Activated CD4-positive, alpha-beta T cell treated with anti-CD3 and anti-CD28 coated beads, Interleukin-2, amount 50 U/mL, for 4 hours (primary cell): Measurements from ENCODE around the gene FLNA.
"Not testable (repeated sequence)": the region's sequence is repeated elsewhere in the genome, so short reads cannot be mapped to it uniquely, and the experiment has no call there.

Experiments
- DNase-seq, 2 experiments: peaks; one replicate each; pipeline ENCODE4 v3.0.0-alpha.2; 2020

Gene FLNA

DNA sequence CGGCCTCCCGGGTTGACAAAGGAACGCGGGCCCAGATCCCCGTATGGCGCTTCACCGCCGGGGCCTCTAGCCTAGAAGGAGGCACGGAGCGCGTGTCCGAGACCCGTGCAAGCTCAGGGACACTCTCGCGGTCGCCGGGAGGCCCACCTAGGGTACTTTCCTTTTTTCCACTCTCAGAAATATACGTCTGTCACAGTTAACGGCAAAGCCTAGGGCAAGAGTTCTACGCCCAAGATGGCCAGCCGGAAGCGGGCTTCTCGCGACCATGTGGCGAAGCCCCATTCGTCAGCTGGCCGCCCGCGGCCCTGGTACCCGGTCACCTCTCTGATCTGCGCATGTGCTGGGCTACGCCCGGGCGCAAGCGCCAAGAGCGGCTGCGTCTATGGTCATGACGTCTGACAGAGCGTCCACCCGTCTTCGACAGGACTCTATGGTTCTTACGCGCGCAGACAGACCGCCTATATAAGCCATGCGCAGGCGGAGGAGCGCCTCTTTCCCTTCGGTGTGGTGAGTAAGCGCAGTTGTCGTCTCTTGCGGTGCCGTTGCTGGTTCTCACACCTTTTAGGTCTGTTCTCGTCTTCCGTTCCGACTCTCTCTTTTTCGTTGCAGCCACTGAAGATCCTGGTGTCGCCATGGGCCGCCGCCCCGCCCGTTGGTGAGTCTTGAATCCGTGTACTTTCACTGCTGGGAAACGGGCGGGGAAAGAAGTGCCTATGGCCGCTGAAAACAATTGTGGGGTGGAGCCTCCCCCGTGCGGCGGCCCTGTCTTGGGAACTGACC, 23.6 kb upstream of the FLNA start, which contains the start of gene RPL10:
RPL10 (plus strand) TSS at position 490 of the 780 bp plus-strand sequence; CDS start at position 633, 143 bp downstream.
- peak; percentile 80 to 83 for DNase-seq

DNA sequence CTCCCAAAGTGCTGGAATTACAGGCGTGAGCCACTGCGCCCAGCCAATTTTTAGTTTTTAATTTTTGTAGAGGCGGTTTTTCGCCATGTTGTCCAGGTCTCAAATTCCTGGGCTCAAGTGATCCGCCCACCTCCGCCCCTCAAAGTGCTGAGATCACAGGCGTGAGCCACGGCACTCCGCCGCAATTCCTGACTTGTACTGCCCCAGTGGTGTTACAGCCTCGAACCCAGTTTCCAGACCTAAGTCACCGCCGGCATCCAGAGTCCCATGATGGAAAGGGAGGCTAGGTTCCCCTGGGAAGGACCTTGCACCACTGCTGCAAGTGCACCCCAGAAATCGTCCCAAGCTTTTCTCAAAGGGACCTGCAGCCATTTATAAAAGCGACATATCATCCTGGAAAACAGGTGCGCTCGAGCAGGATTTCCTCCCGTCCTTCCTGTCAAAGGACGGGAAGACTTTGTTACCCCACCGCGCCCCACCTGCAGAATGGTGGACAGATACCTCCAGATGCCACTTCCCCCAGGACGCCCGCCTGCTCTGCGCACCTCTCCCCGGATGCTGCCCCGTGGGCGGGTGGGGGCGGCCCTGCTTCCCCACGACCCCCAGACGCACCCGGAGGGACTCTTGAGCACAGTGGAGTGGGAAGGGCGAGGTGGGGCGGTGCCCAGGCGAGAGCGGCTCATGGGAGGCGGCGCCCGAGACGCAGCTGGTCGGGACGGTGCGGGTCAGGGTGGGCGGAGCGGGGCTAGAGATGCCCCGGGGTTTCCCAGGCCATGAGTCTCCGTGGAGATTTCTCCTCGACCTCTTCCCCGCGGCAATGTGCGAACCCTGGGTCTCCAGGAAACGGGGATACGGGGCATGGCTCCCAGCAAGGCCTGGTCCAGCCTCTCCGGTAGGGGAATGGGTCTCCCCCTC, 22.8 kb upstream of the FLNA start:
- DNase-seq: peak; percentile 41 to 46

DNA sequence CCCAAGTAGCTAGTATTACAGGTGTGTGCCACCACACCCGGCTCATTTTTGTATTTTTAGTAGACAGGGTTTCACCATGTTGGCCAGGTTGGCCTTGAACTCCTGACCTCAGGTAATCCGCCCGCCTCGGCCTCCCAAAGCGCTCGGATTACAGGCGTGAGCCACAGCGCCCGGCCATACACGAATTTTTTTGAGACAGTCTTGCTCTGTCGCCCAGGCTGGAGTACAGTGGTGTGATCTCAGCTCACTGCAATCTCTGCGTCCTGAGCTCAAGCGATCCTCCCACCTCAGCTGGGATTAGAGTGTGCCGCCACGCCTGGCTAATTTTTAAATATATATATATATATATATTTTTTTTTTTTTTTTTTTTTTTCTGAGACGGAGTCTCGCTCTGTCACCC, 21.9 kb upstream of the FLNA start:
- not testable (repeated sequence) for DNase-seq

DNA sequence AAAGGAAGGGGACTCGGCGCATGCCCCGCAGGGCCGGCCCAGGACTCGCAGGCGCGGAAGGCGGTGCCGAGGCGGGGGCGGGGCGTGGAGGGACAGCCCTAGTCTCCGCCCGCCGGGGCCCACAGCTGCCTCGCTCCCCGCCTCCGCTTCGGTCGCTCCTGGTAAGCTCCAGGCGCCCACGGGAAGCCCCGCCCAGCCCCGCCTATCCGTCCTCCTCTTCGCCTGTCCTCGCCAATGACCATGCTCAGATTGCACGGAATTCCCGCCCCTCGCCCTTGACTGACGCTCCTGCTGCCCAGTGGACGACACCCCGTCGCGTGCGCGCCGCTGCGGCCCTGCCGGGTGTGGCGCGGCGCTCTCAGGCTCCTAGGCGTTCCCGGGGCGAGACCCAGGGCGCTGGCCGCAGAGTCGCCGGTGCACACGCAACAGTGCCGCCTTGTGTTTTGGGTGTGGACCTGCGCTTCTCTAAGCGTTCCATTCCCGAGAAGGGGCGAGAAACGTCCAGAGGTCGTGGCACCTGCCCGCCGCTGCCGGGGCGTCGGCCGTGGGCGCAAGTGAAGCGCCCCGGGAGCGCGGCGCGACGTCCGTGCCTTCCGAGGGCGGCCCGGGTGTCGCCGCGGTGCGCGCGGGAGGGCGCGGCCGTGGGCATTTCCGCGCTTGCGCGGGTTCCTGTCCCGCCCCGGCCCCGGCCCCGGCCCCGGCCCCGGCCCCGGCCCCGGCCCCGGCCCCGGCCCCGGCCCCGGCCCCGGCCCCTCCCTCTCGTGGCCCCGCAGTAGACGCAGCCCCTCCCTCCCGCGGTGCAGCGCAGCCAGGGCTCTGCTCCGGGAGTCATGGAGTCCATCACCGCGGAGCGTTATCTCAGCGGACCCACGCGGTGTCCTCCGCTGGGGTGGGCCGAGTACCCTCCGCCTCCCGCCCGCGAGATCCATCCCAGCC, 15.6 kb upstream of the FLNA start:
- DNase-seq: not testable (repeated sequence)

DNA sequence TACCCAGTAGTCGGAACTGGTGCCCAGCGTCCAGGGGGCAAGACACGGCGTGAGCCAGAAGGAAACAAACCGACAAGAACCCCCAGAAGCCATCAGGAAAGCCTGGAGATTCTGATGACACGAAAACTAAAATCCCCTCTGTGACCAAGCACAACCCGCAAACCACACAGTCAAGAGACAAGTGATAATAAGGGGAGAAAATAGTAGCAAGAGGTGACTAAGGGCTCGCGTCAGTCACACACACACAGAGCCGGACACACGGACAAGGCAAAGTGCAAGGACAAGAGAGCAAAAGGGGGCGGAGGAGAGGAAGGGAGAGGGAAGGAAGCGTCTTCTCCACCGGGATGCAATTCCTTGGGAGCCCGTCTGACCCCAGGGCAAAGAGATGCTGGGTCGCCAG, 14.2 kb upstream of the FLNA start:
- not testable (repeated sequence) for DNase-seq

DNA sequence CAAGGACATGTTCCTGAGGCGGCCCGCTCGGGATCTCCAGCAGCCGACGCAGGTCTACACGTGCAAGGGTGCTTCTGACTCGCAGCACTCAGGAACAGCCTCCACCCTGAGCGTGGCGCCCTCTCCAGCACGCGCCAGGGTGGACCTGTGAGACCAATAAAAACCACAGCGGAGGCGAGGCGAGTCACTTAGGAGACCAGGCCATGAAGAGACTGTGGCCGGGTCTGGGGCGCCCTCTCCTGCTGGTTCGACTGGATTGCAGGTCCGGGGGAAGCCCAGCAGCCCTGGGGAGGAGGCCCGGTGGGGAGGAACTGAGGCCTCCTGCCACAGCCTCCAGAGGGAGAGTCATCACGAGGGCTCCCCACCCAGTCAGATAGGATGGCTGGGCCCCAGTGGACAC, 13.7 kb upstream of the FLNA start:
- not testable (repeated sequence) for DNase-seq

DNA sequence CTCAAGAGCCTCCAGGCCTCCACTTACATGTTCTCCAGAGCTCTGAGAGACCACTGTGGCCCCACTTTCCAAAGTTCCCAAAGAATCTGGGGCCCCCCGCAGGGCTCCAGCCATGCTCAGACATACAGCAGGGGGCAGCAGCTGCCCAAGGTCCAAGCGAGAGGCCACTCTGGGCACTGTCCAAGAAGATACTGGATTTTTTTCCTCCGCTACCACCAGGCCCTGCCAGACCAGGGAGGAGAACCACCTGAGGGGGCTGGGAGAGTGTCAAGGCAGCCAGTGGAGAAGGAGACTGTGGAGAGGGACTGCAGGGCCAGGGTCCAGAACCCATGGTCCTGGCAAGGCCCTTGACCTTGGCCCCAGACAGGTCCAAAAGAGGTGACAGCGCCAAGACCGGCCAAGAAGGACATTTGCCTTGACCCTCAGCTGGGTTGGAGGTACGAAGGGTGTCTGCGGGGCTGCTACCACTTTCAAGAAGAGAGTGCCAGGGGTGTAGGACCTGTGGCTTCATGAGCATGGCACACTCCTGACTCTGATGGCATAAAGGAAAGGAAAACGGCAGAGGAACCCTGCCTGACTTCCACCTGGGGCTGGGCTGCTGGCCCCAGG, 10.0 kb upstream of the FLNA start:
- DNase-seq: no peak

DNA sequence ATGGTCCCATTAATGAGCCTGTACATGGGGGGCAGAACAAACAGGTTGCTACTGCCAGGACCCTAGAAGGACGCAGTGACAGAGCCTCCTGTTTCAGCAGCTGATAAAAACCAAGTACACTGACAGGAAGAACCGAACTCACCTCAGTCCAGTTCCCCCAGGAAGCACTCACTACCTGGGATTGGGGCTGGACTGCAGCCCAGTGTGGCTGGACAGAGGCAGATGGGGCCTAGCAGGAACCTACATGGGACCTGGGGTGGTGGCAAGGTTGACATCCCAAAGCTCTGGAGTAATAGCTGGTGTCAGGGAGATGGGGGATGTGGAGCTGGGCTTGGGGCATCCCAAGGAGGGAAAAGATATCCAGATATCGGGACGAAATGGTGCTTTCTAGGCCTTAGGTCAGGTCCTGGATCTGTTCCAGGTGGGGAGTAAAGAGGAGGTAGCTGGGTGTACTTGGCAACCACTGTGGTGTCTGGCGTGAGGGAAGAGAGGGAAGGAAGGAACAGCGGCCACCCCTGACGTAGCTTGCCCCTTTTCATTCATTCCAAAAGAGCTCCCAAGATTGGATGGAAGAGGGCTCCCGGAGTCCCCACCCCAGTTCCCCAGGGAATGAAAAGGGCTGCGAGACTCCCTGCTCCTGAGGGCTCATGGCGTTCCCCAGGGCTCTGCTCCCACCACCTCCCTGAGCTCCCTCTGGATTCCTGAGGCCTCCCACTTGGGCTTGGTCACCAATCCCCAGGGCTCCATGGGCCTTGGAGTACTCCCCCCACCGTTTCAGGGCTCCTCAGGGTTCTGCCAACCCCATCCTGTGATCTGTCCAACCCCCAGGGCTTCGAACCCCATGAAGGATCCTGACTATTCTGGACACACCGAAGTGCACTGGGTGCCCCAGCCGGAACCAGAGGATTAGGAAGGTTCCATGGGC, 9.2 kb upstream of the FLNA start:
- no peak for DNase-seq

DNA sequence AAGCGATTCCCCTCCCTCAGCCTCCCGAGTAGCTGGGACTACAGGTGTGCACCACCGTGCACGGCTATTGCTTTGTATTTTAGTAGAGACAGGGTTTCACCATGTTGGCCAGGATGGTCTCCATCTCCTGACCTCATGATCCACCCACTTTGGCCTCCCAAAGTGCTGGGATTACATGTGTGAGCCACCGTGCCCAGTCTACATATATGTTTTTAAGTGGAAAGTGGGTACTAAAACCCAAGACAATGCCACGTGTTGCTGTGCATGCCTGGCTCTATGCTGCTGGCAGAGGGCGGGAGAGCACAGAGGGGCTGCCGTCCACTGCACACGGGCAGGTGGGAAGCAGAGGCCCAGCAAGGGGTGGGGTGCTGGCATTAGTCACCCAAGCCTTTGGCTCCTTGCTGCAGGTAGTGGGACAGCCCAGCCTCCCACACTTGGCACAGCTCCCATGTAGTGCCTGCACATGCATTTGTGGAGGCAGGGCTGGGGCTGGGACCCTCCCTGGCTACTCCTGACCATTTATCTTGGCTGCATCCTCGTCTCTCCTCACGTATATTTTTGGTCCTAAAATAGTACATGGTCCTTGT, 8.1 kb upstream of the FLNA start:
- no peak for DNase-seq

DNA sequence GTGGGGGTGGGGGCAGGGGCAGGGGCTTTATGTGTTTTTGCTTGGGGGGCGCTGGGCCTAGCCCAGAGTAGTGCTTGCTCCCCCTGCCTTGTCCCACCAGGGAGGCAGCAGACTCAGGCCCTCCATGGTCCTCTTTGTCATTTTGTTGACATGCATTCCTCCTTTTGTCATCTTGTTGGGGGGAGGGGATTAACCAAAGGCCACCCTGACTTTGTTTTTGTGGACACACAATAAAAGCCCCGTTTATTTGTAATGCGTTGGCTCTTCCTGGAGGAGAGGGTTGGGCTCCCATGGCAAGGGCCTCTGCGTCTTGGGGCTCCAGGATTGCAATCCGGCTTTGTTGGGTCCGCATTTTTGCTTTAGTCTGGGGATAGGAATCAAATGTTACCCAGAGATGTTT, 6.8 kb upstream of the FLNA start:
- DNase-seq: no peak

DNA sequence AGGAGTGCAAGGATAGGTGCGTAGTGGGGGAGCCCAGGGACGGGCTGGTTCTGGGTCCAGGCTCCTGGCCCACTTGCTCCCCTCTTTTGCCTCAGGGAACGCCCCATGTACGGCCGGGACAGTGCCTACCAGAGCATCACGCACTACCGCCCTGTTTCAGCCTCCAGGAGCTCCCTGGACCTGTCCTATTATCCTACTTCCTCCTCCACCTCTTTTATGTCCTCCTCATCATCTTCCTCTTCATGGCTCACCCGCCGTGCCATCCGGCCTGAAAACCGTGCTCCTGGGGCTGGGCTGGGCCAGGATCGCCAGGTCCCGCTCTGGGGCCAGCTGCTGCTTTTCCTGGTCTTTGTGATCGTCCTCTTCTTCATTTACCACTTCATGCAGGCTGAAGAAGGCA, 6.4 kb upstream of the FLNA start:
- no peak for DNase-seq

DNA sequence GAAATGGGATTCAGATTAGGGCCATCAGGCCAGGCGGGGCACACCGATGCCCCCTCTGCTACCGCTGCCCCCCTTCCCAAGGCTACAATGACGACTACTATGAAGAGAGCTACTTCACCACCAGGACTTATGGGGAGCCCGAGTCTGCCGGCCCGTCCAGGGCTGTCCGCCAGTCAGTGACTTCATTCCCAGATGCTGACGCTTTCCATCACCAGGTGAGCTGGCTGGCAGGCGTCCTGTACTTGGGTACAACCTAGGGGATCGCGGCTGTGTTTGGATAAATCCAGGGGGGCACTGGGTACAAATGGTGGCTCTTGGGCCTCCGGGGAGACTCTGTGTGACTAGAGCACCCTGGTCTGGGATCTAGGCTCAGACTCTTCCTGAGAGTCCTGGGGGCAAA, 5.7 kb upstream of the FLNA start:
- no peak for DNase-seq

DNA sequence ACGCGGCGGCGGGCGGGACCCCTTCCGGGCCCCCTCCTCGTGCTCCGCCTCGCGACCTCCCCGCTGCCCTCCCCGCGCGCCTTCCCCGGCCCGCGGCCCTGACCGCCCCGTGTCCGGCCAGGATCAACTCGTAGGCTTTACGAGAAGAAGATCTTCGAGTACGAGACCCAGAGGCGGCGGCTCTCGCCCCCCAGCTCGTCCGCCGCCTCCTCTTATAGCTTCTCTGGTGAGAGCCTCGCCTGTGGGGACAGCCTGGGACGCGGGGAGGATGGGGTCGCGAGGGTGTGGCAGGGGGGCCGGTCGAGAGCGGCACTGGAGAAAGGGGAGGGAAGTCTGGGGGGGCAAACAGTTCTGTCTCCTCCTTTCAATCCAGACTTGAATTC, 5.1 kb upstream of the FLNA start:
- no peak for DNase-seq

DNA sequence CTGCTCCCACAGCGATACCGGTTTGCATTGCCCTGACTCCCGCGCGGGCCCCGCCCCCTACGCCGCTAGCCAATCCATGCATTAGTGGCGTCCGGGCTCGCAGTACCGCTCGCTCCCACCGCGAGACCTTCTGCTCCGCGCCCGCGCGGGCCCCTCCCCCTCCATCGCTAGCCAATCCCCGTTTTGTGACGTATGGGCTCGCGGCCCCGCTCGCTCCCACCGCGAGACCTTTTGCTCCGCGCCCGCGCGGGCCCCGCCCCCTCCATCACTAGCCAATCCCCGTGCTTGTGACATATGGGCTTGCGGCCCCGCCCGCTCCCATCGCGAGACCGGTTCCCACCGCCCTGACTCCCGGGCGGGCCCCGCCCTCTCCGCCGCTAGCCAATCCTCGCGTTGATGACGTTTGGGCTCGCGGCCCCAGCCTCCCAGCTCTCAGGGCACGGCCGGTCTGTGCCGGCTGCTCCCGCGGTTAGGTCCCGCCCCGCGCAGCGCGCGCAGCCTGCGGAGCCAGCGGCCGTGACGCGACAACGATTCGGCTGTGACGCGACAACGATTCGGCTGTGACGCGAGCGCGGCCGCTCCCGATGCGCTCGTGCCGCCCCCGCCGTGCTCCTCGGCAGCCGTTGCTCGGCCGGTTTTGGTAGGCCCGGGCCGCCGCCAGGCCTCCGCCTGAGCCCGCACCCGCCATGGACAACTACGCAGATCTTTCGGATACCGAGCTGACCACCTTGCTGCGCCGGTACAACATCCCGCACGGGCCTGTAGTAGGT, 4.5 kb upstream of the FLNA start, which contains the start of gene EMD:
EMD (plus strand) TSS at position 497 of the 770 bp plus-strand sequence; CDS start at position 687, 190 bp downstream.
- DNase-seq: peak; percentile 92 to 95

DNA sequence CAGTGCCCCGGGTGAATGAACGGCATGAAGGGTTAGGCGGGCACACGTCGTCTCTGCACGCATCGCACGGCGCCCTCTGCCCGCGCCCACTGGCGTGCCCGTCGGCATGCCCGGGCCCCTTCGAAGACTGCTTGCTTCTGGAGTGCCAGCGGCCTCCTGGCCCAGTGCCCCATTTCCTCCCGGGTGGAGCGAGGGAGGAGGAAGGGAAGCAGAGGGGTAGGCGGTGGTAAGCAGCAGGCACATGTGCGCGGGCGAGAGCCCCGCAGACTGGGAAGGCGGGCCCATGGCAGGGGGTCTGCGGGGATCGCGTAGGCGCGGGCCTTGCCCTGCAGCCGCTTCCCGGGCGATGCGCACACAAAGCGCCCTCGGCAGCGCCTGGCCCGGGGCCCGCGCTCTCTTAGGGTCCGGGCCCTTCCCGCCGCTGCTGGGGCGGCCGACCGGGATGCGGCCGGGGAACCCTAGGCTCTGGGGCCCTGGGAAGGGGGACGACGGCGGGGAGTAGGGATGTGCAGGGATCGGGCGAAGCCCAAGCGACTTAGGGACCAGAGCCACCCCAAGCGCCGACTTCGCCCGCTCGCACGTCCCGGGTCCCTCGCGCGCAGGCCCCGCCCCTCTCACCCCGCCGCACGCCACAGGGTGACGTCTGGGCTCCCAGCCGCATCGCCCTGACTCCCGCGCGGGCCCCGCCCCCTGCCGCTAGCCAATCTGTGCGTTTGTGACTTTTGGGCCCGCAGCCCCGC, 3.8 kb upstream of the FLNA start:
- no peak for DNase-seq

DNA sequence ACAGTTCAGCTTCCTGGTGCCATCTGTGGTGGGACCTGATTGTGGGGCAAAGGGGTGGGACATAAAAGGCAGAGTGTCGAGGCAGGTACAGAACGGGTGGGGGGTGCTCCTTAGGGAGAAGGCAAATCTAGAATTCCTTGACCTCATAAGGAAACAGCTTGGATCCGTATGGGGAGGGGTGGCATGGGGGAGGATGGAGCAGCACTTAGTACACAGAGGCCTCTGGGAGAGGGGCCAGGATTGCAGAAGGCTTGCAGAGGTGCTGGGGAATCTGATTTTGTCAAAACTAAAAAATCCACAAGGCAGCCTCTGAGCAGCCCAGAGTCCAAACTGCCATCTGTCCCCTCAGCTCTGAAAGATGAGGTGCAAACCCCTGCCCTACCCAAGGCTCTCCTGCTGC, 2.3 kb upstream of the FLNA start:
- no peak for DNase-seq

DNA sequence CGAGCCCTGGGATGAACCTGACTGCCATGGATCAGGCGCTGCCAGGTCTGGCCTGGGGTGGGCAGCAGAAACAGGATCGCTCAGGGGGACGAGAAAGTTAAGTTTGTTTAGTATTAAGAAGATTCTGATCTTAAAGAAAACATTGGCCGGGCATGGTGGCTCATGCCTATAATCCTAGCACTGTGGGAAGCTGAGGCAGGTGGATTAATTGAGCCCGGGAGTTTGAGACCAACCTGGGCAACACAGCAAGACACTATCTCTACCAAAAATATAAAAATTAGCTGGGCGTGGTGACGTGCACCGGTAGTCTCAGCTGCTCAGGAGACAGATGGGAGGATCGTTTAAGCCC, 696 bp upstream of the FLNA start:
- DNase-seq: no peak

DNA sequence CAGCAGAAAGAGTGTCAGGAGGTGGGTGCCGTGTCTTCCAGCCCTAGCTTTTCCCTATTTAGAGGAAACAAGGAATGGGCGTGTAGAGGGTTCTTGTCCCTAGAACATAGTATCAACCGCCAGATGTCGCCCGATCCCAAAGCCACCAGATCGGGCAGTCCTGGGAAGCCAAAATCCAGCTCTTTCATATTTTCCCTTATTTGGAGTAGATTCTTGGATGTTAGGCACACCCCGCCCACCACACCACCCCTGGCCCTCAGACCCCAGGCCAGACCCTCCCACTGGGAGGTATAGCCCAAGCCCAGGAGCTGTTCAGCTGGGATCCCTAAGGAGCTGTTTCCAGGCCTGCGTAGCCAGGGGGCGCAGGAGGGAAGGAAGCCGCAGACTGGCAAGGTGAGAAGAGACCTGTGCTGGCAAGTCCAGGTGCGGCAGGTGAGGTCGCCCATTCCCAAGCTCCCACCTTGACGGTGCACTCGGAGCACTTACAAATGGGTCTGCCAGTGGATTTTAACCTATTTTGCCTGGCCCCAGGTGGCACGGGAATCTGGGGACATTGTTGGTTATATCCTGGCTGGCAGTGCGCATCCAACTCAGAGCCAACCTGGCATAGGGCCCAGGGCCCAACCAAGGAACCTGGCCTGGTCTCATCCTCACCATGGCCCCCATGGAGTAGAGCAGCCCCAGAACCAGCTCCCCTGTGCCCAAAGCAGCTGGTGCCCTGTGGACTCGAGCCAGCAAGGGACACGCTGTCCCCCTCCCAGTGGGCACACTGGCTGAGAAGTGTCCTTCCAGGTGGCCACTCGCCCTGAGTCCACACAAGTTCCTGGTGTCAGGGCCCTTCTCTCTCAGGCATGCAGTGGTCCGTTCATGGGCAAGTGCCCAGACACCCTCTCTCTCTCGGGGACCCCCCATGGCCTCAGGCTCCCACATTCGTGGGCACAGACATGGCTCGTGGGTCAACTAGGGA, 811 bp downstream of the FLNA start:
- DNase-seq: no peak
